Thoracic aorta (tissue), 2 donors: ENCODE data around the gene CUEDC2. TPM values are rescaled to one million over a fixed set of nuclear protein-coding genes. Genes with fewer than 3 reads are reported as not detected.

ENCODE experiments used
- ATAC-seq: fragments of 150-250 bp; one replicate; pipeline ENCODE4 v1.8.0; 2017; ENCODE audit warnings: low read depth; ENCODE audit not compliant: insufficient number of reproducible peaks, low FRiP score
- DNase-seq: peaks from one replicate; pipeline ENCODE4 v3.0.0-alpha.2; 2020; ENCODE audit warnings: low spot score
- H3K27ac ChIP-seq, 2 donors: fragments of 200-600 bp; sonication (generic); 1 replicate in 1 of 2; 2 replicates in 1 of 2; pipeline ENCODE4 v1.5.1; 2016; ENCODE audit warnings: mild to moderate bottlenecking in 2 of 2, moderate library complexity in 2 of 2
- H3K27me3 ChIP-seq: fragments of 200-600 bp; sonication (generic); replicated peaks from 2 replicates; pipeline ENCODE4 v1.6.0; 2016; ENCODE audit warnings: mild to moderate bottlenecking; ENCODE audit not compliant: insufficient read depth
- H3K36me3 ChIP-seq: fragments of 200-600 bp; sonication (generic); one replicate; pipeline ENCODE4 v1.5.1; 2016
- H3K4me1 ChIP-seq, 2 donors: fragments of 200-600 bp; sonication (generic); 1 replicate in 1 of 2; 2 replicates in 1 of 2; pipeline versions ENCODE4 v1.5.1 to v1.6.0; 2016; ENCODE audit warnings: low read depth in 2 of 2, mild to moderate bottlenecking in 1 of 2; ENCODE audit not compliant: control insufficient read depth in 1 of 2
- H3K4me3 ChIP-seq: fragments of 200-600 bp; sonication (generic); 2 replicates; pipeline ENCODE4 v1.5.1; 2016; ENCODE audit warnings: mild to moderate bottlenecking
- H3K9me3 ChIP-seq: fragments of 200-600 bp; sonication (generic); 2 replicates; pipeline ENCODE4 v1.5.1; 2016
- total RNA-seq, 2 donors: library from RNA; depleted of rRNA; stranded (reverse); fragments of >200 nt; gene quantifications; one replicate each; pipeline versions ENCODE4 v1.1.0 to v1.2.3, GENCODE V29; 2016
- TF ChIP-seq, protein P1 (sequence below): fragments of 200-600 bp; sonication (generic); IDR thresholded peaks from one replicate; pipeline ENCODE4 v1.5.1; 2019; ENCODE audit warnings: antibody characterized with exemption

Gene CUEDC2
- total RNA-seq, 2 donors from 2014 or later: 40.8 to 53.2 TPM

DNA sequence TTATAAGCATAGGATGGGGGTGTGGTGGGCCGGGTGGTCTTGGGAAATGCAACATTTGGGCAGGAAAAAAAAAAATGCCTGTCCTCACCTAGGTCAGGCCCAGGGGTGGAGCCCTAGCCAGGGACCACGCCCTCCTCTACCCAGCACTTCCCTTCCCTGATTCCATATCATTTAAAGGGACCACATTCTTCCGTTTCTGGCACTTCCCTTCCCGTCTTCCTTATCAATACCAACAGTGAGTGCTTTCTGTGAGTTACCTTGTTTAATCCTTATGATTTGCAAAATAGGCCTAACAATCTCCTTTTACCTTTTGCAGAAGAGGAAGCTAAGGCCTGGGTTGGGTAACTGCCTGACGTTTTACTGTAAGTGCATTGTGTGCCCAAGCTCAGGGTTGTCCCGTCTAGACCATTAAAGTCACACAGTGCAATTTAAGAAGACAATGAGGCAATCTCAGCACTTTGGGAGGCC, 35.6 kb upstream of the CUEDC2 start:
- H3K4me1 ChIP-seq: no peaks in the 10 kb centered on the region
- H3K36me3 ChIP-seq: no peaks in the 10 kb centered on the region
- H3K27ac ChIP-seq: no peak overlapping the region
- H3K9me3 ChIP-seq: no peaks in the 10 kb centered on the region
- no peaks in the 10 kb centered on the region for H3K27me3 ChIP-seq
- no peak for DNase-seq
- TF ChIP-seq, protein P1, sequence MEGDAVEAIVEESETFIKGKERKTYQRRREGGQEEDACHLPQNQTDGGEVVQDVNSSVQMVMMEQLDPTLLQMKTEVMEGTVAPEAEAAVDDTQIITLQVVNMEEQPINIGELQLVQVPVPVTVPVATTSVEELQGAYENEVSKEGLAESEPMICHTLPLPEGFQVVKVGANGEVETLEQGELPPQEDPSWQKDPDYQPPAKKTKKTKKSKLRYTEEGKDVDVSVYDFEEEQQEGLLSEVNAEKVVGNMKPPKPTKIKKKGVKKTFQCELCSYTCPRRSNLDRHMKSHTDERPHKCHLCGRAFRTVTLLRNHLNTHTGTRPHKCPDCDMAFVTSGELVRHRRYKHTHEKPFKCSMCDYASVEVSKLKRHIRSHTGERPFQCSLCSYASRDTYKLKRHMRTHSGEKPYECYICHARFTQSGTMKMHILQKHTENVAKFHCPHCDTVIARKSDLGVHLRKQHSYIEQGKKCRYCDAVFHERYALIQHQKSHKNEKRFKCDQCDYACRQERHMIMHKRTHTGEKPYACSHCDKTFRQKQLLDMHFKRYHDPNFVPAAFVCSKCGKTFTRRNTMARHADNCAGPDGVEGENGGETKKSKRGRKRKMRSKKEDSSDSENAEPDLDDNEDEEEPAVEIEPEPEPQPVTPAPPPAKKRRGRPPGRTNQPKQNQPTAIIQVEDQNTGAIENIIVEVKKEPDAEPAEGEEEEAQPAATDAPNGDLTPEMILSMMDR: no peak
- no peak overlapping the region for H3K4me3 ChIP-seq
- no peak for ATAC-seq

DNA sequence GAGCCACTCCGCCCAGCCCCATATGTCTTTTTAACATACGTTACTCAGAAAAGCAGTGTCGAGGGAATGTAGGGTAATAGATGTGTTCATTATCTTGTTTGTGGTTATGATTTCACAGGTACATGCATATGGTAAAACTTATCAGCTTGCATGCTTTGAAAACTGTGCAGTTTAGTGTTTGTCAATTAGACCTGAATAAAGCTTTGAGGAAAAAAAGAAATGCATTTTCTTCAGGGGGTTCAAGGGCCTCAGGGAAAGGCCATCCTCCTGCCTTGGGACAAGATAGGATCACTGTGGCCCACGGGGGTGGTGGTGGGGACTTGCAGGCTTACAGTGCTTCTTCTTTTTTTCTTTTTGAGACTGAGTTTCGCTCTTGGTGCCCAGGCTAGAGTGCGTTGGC, 34.9 kb upstream of the CUEDC2 start:
- H3K4me3 ChIP-seq: no peak overlapping the region
- ATAC-seq: no peak
- no peaks in the 10 kb centered on the region for H3K9me3 ChIP-seq
- DNase-seq: no peak
- H3K36me3 ChIP-seq: no peaks in the 10 kb centered on the region
- H3K4me1 ChIP-seq: no peaks in the 10 kb centered on the region
- TF ChIP-seq, protein P1: no peak
- no peaks in the 10 kb centered on the region for H3K27me3 ChIP-seq
- no peak overlapping the region for H3K27ac ChIP-seq

DNA sequence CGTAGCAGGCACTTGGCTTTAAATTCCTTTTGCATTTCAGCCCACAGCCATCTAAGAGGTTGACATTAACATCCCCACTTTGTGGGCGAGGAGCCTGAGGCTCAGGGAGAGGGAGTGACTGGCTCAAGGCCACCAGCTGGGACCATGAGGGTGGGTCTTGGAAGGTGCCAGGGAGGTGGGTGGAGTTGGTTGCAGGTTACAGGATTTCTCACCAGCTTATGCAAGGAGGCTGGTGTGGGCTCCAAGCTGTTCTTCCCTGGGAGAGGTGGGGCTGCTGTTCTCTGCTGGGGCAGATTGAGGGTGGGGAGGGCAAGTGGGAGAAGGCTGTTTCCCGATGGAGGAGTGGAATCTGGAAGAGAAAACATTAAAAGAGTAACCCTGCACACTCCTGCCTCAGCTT, 33.1 kb upstream of the CUEDC2 start:
- DNase-seq: no peak
- peaks cover 4 to 14% of the 10 kb centered on the region in 2 donors for H3K4me1 ChIP-seq
- TF ChIP-seq, protein P1: no peak
- no peak for ATAC-seq
- no peaks in the 10 kb centered on the region for H3K9me3 ChIP-seq
- H3K27ac ChIP-seq: no peak overlapping the region
- H3K36me3 ChIP-seq: no peaks in the 10 kb centered on the region
- H3K4me3 ChIP-seq: no peak overlapping the region
- H3K27me3 ChIP-seq: no peaks in the 10 kb centered on the region

DNA sequence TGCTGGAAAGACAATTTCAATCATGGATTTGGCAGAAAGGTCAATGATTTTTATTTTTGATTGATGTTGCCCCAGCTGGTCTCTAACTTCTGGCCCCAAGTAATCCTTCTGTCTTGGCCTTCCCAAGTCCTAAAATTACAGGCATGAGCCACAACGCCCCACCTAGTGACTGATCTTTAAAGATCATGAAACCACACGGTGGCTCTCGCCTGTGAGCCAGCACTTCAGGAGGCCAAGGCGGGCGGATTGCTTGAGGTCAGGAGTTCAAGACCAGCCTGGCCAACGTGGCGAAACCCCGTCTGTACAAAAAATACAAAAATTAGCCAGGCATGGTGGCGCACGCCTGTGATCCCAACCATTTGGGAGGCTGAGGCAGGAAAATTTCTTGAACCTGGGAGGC, 31.6 kb upstream of the CUEDC2 start:
- Histone ChIP-seq H3K27ac (no peak overlapping the region), H3K4me3 (no peak overlapping the region), H3K9me3 (no peaks in the 10 kb centered on the region), H3K4me1 (peaks cover 4 to 14% of the 10 kb centered on the region in 2 donors), H3K27me3 (no peaks in the 10 kb centered on the region), H3K36me3 (no peaks in the 10 kb centered on the region)
- ATAC-seq (no peak), DNase-seq (no peak)
- TF ChIP-seq, protein P1: no peak

DNA sequence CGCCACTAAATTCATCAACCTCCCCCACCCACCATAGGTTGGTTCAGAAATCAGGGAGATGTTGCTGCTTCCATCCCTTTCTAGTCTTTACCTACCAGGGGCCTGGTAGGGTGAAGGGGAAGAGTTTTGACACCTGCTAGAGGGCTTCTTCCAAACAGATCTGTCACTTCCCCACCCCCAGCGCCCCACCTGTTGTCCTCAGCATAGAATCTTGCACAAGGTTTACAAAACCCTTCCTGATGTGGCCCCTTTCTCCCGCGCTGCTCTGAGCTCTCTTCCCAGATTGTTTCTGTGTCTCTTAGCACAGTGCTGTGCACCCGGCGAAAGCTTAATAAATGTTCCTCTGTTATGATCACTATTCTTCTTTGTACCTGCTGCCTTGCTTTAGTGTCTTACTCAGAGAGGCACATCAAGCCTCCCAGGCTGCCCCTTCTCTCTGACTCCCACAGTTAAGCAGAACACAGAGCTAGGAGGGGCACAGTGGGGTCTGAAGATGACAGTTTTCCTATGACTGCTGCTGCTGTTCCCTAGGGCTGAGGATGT, 30.2 kb upstream of the CUEDC2 start:
- no peak overlapping the region for H3K4me3 ChIP-seq
- no peaks in the 10 kb centered on the region for H3K27me3 ChIP-seq
- no peak for DNase-seq
- TF ChIP-seq, protein P1: no peak
- H3K27ac ChIP-seq: no peak overlapping the region
- no peaks in the 10 kb centered on the region for H3K9me3 ChIP-seq
- ATAC-seq: no peak
- H3K4me1 ChIP-seq: peaks cover 4 to 14% of the 10 kb centered on the region in 2 donors
- H3K36me3 ChIP-seq: no peaks in the 10 kb centered on the region
